ENCODE results near the gene UBE2D2.

- TF ChIP-seq, protein P1, sequence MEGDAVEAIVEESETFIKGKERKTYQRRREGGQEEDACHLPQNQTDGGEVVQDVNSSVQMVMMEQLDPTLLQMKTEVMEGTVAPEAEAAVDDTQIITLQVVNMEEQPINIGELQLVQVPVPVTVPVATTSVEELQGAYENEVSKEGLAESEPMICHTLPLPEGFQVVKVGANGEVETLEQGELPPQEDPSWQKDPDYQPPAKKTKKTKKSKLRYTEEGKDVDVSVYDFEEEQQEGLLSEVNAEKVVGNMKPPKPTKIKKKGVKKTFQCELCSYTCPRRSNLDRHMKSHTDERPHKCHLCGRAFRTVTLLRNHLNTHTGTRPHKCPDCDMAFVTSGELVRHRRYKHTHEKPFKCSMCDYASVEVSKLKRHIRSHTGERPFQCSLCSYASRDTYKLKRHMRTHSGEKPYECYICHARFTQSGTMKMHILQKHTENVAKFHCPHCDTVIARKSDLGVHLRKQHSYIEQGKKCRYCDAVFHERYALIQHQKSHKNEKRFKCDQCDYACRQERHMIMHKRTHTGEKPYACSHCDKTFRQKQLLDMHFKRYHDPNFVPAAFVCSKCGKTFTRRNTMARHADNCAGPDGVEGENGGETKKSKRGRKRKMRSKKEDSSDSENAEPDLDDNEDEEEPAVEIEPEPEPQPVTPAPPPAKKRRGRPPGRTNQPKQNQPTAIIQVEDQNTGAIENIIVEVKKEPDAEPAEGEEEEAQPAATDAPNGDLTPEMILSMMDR (IDR thresholded peaks at IDR 0.05), result no peak
- TF ChIP-seq POLR2A (IDR thresholded peaks at IDR 0.05), result no peak
Observed at GRCh38 chr5:139644001-139644456, 82.9 kb downstream of the UBE2D2 start.
